ENCODE data around the gene ZNF497.

Gene ZNF497

GRCh38 chr19:58386576-58387337 is 24.2 kb upstream of the ZNF497 start, which contains the start of gene RPS5:
RPS5 (plus strand) TSS chr19:58387269; CDS start chr19:58388138, 869 bp downstream.
- Histone ChIP-seq H3K4me1 (ENCODE audit: insufficient read depth, low read length, poor library complexity, severe bottlenecking) (peaks cover 34% of the 10 kb centered on the region), H3K79me2 (ENCODE audit: insufficient read depth, low read length) (peaks cover 62% of the 10 kb centered on the region), H3K9me2 (replicated peaks; ENCODE audit: low read depth, low read length) (no peaks in the 10 kb centered on the region)

GRCh38 chr19:58385891-58386575 is 23.5 kb upstream of the ZNF497 start:
- Histone ChIP-seq H3F3A (ENCODE audit: low read depth) (no peaks in the 10 kb centered on the region), H2AFZ (ENCODE audit: low read length) (peak overlapping the region; percentile 77)
- no peak for TF ChIP-seq EZH2phosphoT487 (IDR thresholded peaks at IDR 0.05; ENCODE audit: borderline replicate concordance)
- no peak for TF ChIP-seq CTCF (conservative IDR thresholded peaks at IDR 0.05; ENCODE audit: low read length)

More at GRCh38 chr19:58386576-58387337, 24.2 kb upstream of the ZNF497 start, which contains the start of gene RPS5:
- TF ChIP-seq CTCF (conservative IDR thresholded peaks at IDR 0.05; ENCODE audit: low read length) (no peak), EZH2phosphoT487 (IDR thresholded peaks at IDR 0.05; ENCODE audit: borderline replicate concordance) (no peak)
- Histone ChIP-seq H3K27me3 (ENCODE audit: insufficient read depth, low read length, poor library complexity, severe bottlenecking) (no peaks in the 10 kb centered on the region), H3K9me3 (ENCODE audit: insufficient read depth, low read depth, low read length) (no peaks in the 10 kb centered on the region), H3K9ac (ENCODE audit: low read depth, low read length, poor library complexity, severe bottlenecking) (peak within 1 kb of the TSS; percentile 99), H3K36me3 (ENCODE audit: insufficient read depth, low read length) (peaks cover 6% of the 10 kb centered on the region; the same call in 1 of the 2 replicates), H2AFZ (ENCODE audit: low read length) (peak within 1 kb of the TSS; percentile 77), H3F3A (ENCODE audit: low read depth) (no peaks in the 10 kb centered on the region), H4K20me1 (ENCODE audit: insufficient read depth, low read length, poor library complexity, severe bottlenecking) (peaks cover 35% of the 10 kb centered on the region), H3K4me3 (ENCODE audit: low read length, poor library complexity, severe bottlenecking) (peak within 1 kb of the TSS; percentile 96), H3K4me2 (ENCODE audit: low read depth, low read length, poor library complexity, severe bottlenecking) (peak within 1 kb of the TSS; percentile 99)

GRCh38 chr19:58385313-58385890 is 22.9 kb upstream of the ZNF497 start:
- Histone ChIP-seq H3K36me3 (ENCODE audit: insufficient read depth, low read length) (peaks cover under 1% of the 10 kb centered on the region; the same call in 1 of the 2 replicates), H3K4me3 (ENCODE audit: low read length, poor library complexity, severe bottlenecking) (peak overlapping the region; percentile 96), H3K9me3 (ENCODE audit: insufficient read depth, low read depth, low read length) (no peaks in the 10 kb centered on the region), H3K27me3 (ENCODE audit: insufficient read depth, low read length, poor library complexity, severe bottlenecking) (no peaks in the 10 kb centered on the region), H3K9ac (ENCODE audit: low read depth, low read length, poor library complexity, severe bottlenecking) (peak overlapping the region; percentile 99), H3K4me2 (ENCODE audit: low read depth, low read length, poor library complexity, severe bottlenecking) (peak overlapping the region; percentile 88), H2AFZ (ENCODE audit: low read length) (no peak overlapping the region), H3K4me1 (ENCODE audit: insufficient read depth, low read length, poor library complexity, severe bottlenecking) (peaks cover 30% of the 10 kb centered on the region), H3F3A (ENCODE audit: low read depth) (no peaks in the 10 kb centered on the region), H4K20me1 (ENCODE audit: insufficient read depth, low read length, poor library complexity, severe bottlenecking) (peaks cover 30% of the 10 kb centered on the region), H3K9me2 (replicated peaks; ENCODE audit: low read depth, low read length) (no peaks in the 10 kb centered on the region), H3K79me2 (ENCODE audit: insufficient read depth, low read length) (peaks cover 49% of the 10 kb centered on the region)
- no peak for TF ChIP-seq EZH2phosphoT487 (IDR thresholded peaks at IDR 0.05; ENCODE audit: borderline replicate concordance)
- TF ChIP-seq CTCF (conservative IDR thresholded peaks at IDR 0.05; ENCODE audit: low read length) = no peak

More at GRCh38 chr19:58385891-58386575, 23.5 kb upstream of the ZNF497 start:
- Histone ChIP-seq H3K79me2 (ENCODE audit: insufficient read depth, low read length) (peaks cover 55% of the 10 kb centered on the region), H3K36me3 (ENCODE audit: insufficient read depth, low read length) (peaks cover 6% of the 10 kb centered on the region; the same call in 1 of the 2 replicates), H3K9ac (ENCODE audit: low read depth, low read length, poor library complexity, severe bottlenecking) (peak overlapping the region; percentile 99), H3K4me2 (ENCODE audit: low read depth, low read length, poor library complexity, severe bottlenecking) (peak overlapping the region; percentile 88), H4K20me1 (ENCODE audit: insufficient read depth, low read length, poor library complexity, severe bottlenecking) (peaks cover 34% of the 10 kb centered on the region), H3K4me1 (ENCODE audit: insufficient read depth, low read length, poor library complexity, severe bottlenecking) (peaks cover 31% of the 10 kb centered on the region), H3K4me3 (ENCODE audit: low read length, poor library complexity, severe bottlenecking) (peak overlapping the region; percentile 96), H3K9me2 (replicated peaks; ENCODE audit: low read depth, low read length) (no peaks in the 10 kb centered on the region), H3K27me3 (ENCODE audit: insufficient read depth, low read length, poor library complexity, severe bottlenecking) (no peaks in the 10 kb centered on the region), H3K9me3 (ENCODE audit: insufficient read depth, low read depth, low read length) (no peaks in the 10 kb centered on the region)
